Measurements from ENCODE around the gene SLC50A1. TPM values are rescaled to one million over a fixed set of nuclear protein-coding genes. Genes with fewer than 3 reads are reported as not detected.
A peak's percentile ranks its signal among the peaks of the same experiment; 100 is the strongest.

The SLC50A1 gene
- total RNA-seq, 4 donors from 2014 or later, result 33.3 to 59.4 (median 43.7) TPM

DNA sequence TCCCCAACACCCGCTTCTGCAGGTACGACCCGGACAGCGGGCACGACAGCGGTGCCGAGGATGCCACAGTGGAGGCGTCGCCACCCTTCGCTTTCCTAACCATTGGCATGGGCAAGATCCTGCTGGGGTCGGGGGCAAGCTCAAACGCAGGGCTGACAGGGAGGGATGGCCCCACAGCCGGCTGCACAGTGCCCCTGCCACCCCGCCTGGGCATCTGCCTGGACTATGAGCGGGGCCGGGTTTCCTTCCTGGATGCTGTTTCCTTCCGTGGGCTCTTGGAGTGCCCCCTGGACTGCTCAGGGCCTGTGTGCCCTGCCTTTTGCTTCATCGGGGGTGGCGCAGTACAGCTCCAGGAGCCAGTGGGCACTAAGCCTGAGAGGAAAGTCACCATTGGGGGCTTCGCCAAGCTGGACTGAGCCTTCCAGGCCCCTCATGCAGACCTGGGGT, 48.1 kb downstream of the SLC50A1 start:
- DNase-seq (ENCODE audit: low spot score in 2 of 2), result no peak
- H3K4me3 ChIP-seq (ENCODE audit: low read depth, poor library complexity, severe bottlenecking), result no peak overlapping the region
- WGBS, 2 donors, result 84 to 89% methylated on average over 20 of the region's 20 CpGs
- TF ChIP-seq POLR2A (IDR thresholded peaks at IDR 0.05), result no peak
- TF ChIP-seq, protein P1, sequence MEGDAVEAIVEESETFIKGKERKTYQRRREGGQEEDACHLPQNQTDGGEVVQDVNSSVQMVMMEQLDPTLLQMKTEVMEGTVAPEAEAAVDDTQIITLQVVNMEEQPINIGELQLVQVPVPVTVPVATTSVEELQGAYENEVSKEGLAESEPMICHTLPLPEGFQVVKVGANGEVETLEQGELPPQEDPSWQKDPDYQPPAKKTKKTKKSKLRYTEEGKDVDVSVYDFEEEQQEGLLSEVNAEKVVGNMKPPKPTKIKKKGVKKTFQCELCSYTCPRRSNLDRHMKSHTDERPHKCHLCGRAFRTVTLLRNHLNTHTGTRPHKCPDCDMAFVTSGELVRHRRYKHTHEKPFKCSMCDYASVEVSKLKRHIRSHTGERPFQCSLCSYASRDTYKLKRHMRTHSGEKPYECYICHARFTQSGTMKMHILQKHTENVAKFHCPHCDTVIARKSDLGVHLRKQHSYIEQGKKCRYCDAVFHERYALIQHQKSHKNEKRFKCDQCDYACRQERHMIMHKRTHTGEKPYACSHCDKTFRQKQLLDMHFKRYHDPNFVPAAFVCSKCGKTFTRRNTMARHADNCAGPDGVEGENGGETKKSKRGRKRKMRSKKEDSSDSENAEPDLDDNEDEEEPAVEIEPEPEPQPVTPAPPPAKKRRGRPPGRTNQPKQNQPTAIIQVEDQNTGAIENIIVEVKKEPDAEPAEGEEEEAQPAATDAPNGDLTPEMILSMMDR (IDR thresholded peaks at IDR 0.05), result no peak
- intact Hi-C loops (cut with DNase I; ENCODE audit: low total_unique reads), result no loop called here

DNA sequence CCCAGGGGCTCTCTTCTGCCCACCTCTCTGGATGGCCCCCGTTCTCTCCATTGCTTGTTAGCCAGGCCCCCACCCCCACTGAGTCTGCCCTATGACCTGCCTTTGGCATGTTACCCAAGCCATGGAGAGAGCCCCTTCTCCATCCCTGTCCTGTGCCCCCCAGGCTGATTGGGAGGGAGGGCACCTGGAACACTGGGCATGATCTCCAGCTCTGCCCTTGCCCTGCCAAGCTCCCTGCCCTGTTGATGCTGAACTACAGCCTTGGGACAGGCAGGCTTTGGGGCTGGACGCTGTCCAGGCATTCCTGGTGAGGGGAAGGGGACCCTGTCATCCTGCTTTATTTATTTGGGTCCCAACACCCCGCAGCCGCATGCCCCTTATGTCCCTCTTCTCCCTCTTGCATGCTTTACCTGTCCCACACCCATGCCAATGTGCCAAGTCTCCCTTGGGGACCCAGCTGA, 48.7 kb downstream of the SLC50A1 start:
- 72 to 77% methylated on average over 4 of the region's 4 CpGs for WGBS, 2 donors

DNA sequence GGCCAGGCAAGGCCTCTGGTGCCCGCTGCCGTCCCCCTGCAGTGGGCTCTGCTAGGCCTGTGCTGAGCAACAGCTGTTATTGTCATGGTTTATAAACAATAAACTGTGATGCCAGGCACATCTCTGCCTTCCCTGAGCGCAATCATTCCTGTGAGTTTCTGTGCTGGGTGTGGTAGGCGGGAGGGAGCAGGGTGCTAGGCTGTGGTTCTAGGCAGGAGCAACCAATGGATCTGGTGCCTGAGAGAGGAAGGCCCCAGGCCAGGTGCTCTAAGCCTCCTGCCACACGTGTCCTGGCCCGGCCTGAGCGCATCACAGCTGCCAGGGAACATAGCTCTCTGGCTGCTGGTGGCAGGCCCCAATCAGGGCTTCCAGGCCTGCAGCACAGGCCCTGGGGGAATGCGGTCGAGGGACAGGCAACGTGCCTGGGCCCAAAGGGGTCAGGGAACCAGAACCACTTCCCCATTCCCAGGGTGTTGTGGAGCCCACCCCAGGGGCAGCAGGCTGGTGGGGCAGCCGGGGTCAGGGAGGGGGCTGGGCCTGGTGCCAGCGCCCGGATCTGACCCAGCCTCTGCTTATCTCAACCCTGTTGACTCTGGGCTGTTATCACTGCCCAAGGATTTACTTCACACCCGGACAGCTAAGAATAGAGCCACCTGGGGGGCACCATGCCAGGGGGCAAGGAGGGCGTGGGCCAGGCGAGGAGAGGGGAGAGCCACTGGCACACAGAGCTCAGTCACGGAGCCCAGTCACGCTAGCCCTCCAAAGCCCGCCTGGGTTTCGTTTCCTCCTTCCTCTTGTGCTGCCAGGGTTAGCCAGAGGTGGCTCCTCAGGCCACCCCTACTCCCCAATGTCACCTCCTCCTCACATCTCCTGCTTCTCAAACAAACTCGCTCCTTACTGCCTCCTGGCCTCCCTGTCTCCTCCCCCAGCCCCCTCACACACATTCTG, 49.5 kb downstream of the SLC50A1 start:
- H3K4me3 ChIP-seq (ENCODE audit: low read depth, poor library complexity, severe bottlenecking), result no peak overlapping the region
- TF ChIP-seq POLR2A (IDR thresholded peaks at IDR 0.05), result no peak
- TF ChIP-seq, protein P1 (IDR thresholded peaks at IDR 0.05), result no peak
- WGBS, 2 donors, result 47 to 57% methylated on average over 16 to 17 of the region's 21 CpGs
- DNase-seq (ENCODE audit: low spot score in 2 of 2), result peak in 1 of 2 donors; percentile 87
- intact Hi-C loops (cut with DNase I; ENCODE audit: low total_unique reads), result no loop called here

More for the DNA sequence above, 48.7 kb downstream of the SLC50A1 start:
- TF ChIP-seq, protein P1 (IDR thresholded peaks at IDR 0.05), result no peak
- no peak for TF ChIP-seq POLR2A (IDR thresholded peaks at IDR 0.05)
- intact Hi-C loops (cut with DNase I; ENCODE audit: low total_unique reads), result no loop called here
- no peak for DNase-seq (ENCODE audit: low spot score in 2 of 2)
- H3K4me3 ChIP-seq (ENCODE audit: low read depth, poor library complexity, severe bottlenecking), result no peak overlapping the region

DNA sequence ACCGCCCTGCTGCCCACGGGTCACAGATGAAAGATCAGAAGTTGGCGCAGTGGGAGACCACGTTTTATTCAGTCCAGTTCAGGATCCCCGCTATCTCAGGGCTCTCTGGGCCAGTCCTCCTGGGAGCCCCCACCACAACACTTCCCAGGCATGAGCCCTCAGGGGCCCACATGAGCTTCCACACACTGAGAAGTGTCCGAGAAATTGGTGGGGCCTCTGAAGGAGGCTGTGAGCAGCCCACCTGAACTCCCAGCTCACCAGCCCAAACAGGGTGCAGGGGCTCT, 50.1 kb downstream of the SLC50A1 start:
- DNase-seq (ENCODE audit: low spot score in 2 of 2), result no peak
- no peak for TF ChIP-seq POLR2A (IDR thresholded peaks at IDR 0.05)
- TF ChIP-seq, protein P1 (IDR thresholded peaks at IDR 0.05), result no peak
- intact Hi-C loops (cut with DNase I; ENCODE audit: low total_unique reads), result no loop called here
- H3K4me3 ChIP-seq (ENCODE audit: low read depth, poor library complexity, severe bottlenecking), result no peak overlapping the region
- WGBS, 2 donors, result 69 to 77% methylated on average over 6 of the region's 6 CpGs

DNA sequence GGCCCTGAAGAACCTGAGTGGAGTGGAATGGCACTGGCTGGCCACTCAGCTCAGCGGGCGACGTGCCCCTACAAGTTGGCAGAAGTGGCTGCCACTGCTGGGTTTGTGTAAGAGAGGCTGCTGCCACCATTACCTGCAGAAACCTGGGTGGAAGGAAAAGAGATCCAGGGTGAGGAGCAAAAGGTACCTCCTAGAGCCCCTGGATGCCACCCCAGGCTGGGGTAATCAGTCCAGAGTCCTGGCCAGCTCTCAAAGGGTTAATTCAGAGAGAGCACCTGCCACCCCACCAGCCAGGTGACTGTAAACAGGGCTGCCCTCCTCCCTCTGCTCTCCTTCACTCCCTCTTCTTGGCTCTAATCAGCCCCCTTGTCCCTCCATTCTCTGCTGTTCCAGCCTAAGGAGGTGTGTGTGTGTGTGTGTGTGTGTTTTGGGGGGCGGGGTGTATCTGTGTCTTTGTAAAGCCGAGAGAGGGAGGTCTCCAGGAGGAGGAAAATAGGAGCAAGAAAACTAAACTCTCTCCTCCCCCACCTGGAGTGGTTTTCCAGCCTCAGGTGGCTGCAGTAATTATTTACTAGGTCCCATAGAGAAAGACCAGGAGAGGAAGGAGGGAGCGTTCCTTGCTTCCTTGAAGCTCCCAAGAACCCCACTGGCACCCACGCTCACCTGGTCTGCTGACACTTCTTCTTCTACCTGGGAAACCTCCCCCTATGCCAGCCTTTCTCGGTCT, 50.6 kb downstream of the SLC50A1 start:
- 67 to 68% methylated on average over 8 of the region's 8 CpGs for WGBS, 2 donors
- no peak for DNase-seq (ENCODE audit: low spot score in 2 of 2)
- H3K4me3 ChIP-seq (ENCODE audit: low read depth, poor library complexity, severe bottlenecking), result no peak overlapping the region
- intact Hi-C loops (cut with DNase I; ENCODE audit: low total_unique reads), result no loop called here
- TF ChIP-seq, protein P1 (IDR thresholded peaks at IDR 0.05), result no peak
- no peak for TF ChIP-seq POLR2A (IDR thresholded peaks at IDR 0.05)
